ENCODE data around the gene ELP6.

Gene ELP6

DNA sequence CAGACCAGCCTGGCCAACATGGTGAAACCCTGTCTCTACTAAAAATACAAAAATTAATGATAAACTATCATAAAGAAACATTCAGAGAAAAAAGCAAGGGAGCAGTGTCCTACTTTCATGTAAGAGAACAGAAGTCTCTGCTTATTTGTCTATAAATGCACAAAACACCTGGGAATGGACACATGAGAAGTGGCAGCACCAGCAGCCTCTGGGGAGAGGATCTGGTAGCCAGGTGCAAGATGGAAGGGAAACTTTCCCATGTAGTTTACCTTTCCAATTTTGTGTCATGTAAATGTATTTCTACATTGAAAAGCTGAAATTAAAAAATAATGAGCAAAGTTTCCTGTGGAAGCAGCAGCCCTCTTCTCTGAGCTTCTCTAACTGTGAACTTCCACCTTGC is 56.5 kb downstream of the ELP6 start:
- no peak for DNase-seq

DNA sequence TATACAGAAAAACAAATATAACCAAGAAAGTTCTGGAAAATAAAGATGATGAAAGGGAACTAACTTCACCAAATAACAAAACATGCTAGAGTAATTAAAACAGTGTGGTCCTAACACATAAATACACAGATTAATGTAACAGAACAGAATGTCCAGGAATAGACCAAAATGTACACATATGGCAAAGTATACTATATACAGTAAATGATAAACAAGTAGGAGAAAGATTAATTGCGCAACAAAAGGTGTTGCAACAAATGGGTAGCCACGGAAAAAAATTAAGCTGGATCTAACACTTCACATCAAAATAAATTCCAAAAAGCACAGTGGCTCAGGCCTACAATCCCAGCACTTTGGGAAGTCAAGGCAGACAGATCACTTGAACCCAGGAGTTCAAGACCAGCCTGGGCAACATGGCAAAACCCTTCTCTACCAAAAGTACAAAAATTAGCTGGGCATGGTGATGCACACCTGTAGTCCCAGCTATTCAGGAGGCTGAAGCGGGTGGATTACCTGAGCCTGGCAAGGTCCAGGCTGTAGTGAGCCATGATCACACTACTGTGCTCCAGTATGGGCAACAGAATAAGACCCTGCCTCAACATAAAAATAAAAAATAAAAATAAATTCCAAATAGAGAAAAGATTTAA is 57.6 kb downstream of the ELP6 start:
- DNase-seq: no peak

- DNase-seq: no peak
Observed at GRCh38 chr3:47452453-47453215, 60.9 kb downstream of the ELP6 start.
